SH-SY5Y (cell line): ENCODE results near the gene RWDD1.

Experiments
- GATA2 ChIP-seq: IDR thresholded peaks from 2 replicates; pipeline ENCODE4 v1.6.1; 2011; ENCODE audit warnings: mild to moderate bottlenecking, low read depth, low read length
- GATA3 ChIP-seq: IDR thresholded peaks from 2 replicates; pipeline ENCODE4 v1.6.1; 2011; ENCODE audit warnings: low read depth, mild to moderate bottlenecking, low read length, moderate library complexity

DNA sequence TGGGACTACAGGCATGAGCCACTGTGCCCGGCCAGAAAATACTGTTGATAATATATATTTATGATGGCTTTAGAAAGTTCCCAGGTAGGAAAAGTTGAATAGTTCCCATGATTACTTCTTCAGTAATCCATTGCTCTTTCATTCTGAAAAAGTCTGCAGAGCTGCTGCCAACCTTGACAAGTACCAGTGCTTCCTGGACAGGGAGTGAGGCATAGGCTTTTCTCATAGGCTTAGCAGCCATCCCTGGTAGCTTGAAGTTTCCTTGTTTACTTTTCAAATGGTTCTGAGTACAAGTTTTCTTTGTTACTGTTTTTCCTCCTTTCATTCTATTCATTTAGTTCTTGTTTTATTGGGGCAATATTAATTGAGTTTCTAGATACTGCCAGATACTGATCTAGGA lies 7.8 kb downstream of the RWDD1 start:
- TF ChIP-seq GATA2 (no peak), GATA3 (no peak)
